Measurements from ENCODE around the gene MAP2K1.

The MAP2K1 gene

GRCh38 chr15:66514586-66514985 is 127.9 kb downstream of the MAP2K1 start:
- Histone ChIP-seq H3K23ac (ENCODE audit: low read length in 2 of 2) (no peak overlapping the region), H3K4ac (ENCODE audit: low read depth in 1 of 2, low read length in 2 of 2) (no peak overlapping the region)

DNA sequence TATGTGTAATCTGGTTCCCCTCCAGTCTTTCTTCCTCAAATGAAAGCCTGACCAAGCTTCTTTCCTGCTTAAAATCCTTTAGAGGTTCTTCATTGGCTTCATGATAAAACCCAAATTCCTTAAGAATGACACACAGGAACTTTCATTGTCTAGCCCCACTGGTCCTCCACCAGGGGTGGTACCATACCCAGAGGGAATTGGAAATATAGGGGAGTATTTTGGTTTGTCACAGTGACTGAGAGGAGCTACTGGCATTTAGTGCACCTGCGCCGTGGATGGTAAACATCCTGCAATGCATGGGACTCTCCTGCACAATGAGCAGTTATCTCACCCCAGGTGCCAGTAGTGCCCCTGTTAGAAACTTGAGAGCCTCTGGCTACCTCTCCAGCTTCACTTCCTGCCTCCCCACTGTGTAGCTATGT is 129.2 kb downstream of the MAP2K1 start:
- DNase-seq, result no peak
- Histone ChIP-seq H2BK5ac (ENCODE audit: low read depth, low read length, poor library complexity, severe bottlenecking) (no peak overlapping the region), H3K27ac (ENCODE audit: low read length, poor library complexity, severe bottlenecking) (no peak overlapping the region), H3K4me1 (ENCODE audit: control insufficient read depth, insufficient read depth, low read depth, low read length) (peaks cover 3% of the 10 kb centered on the region), H3K14ac (ENCODE audit: low read length in 2 of 2) (no peak overlapping the region), H2AFZ (ENCODE audit: low read depth, low read length) (no peak overlapping the region), H3K4me2 (ENCODE audit: low read length, poor library complexity, severe bottlenecking) (no peak overlapping the region), H3K23ac (ENCODE audit: low read length in 2 of 2) (no peak overlapping the region), H4K8ac (ENCODE audit: low read length) (no peak overlapping the region), H3K4me3 (ENCODE audit: insufficient read depth in 1 of 2, low read depth in 1 of 2, low read length in 2 of 2) (no peak overlapping the region), H2BK120ac (ENCODE audit: low read depth, low read length) (no peak overlapping the region), H2BK15ac (ENCODE audit: low read depth, poor library complexity, severe bottlenecking) (no peak overlapping the region), H3K27me3 (ENCODE audit: control insufficient read depth in 1 of 2, insufficient read depth in 1 of 2, low read length in 2 of 2) (no peaks in the 10 kb centered on the region), H3K79me1 (replicated peaks; ENCODE audit: low read length, poor library complexity, severe bottlenecking) (peaks cover 18% of the 10 kb centered on the region), H3K9me3 (ENCODE audit: control insufficient read depth, low read length) (no peaks in the 10 kb centered on the region), H3K18ac (ENCODE audit: low read depth in 1 of 2, low read length in 2 of 2) (no peak overlapping the region), H4K91ac (ENCODE audit: low read length) (no peak overlapping the region), H2AK5ac (ENCODE audit: low read length, severe bottlenecking) (no peak overlapping the region), H3K4ac (ENCODE audit: low read depth in 1 of 2, low read length in 2 of 2) (no peak overlapping the region), H3K9ac (ENCODE audit: low read length) (no peak overlapping the region), H2BK12ac (ENCODE audit: low read length in 2 of 2) (no peak overlapping the region), H3K36me3 (ENCODE audit: control insufficient read depth in 1 of 2, insufficient read depth in 2 of 2, low read depth in 1 of 2, low read length in 2 of 2) (peaks cover 18 to 42% of the 10 kb centered on the region in 2 experiments)
- WGBS, result 89% methylated on average over 2 of the region's 2 CpGs

More at GRCh38 chr15:66514586-66514985, 127.9 kb downstream of the MAP2K1 start:
- H3K14ac ChIP-seq (ENCODE audit: low read length in 2 of 2), result no peak overlapping the region
- peaks cover 3% of the 10 kb centered on the region for H3K4me1 ChIP-seq (ENCODE audit: control insufficient read depth, insufficient read depth, low read depth, low read length)
- no peak overlapping the region for H2BK15ac ChIP-seq (ENCODE audit: low read depth, poor library complexity, severe bottlenecking)
- no peak overlapping the region for H3K4me2 ChIP-seq (ENCODE audit: low read length, poor library complexity, severe bottlenecking)
- H3K9ac ChIP-seq (ENCODE audit: low read length), result no peak overlapping the region
- H3K4me3 ChIP-seq (ENCODE audit: insufficient read depth in 1 of 2, low read depth in 1 of 2, low read length in 2 of 2), result no peak overlapping the region
- H4K91ac ChIP-seq (ENCODE audit: low read length), result no peak overlapping the region
- H2BK120ac ChIP-seq (ENCODE audit: low read depth, low read length), result no peak overlapping the region
- H3K36me3 ChIP-seq (ENCODE audit: control insufficient read depth in 1 of 2, insufficient read depth in 2 of 2, low read depth in 1 of 2, low read length in 2 of 2), result peaks cover 15 to 44% of the 10 kb centered on the region in 2 experiments
- H2BK5ac ChIP-seq (ENCODE audit: low read depth, low read length, poor library complexity, severe bottlenecking), result no peak overlapping the region
- H2AFZ ChIP-seq (ENCODE audit: low read depth, low read length), result no peak overlapping the region
- H3K27ac ChIP-seq (ENCODE audit: low read length, poor library complexity, severe bottlenecking), result no peak overlapping the region
- H3K18ac ChIP-seq (ENCODE audit: low read depth in 1 of 2, low read length in 2 of 2), result no peak overlapping the region
- no peak overlapping the region for H2BK12ac ChIP-seq (ENCODE audit: low read length in 2 of 2)
- H3K27me3 ChIP-seq (ENCODE audit: control insufficient read depth in 1 of 2, insufficient read depth in 1 of 2, low read length in 2 of 2), result no peaks in the 10 kb centered on the region
- no peak overlapping the region for H4K8ac ChIP-seq (ENCODE audit: low read length)
- 97% methylated on average over 2 of the region's 3 CpGs for WGBS
- peaks cover 21% of the 10 kb centered on the region for H3K79me1 ChIP-seq (replicated peaks; ENCODE audit: low read length, poor library complexity, severe bottlenecking)
- DNase-seq, result no peak
- no peak overlapping the region for H2AK5ac ChIP-seq (ENCODE audit: low read length, severe bottlenecking)
- H3K9me3 ChIP-seq (ENCODE audit: control insufficient read depth, low read length), result no peaks in the 10 kb centered on the region

- H3K9me3 ChIP-seq (ENCODE audit: control insufficient read depth, low read length), result no peaks in the 10 kb centered on the region
- H3K4ac ChIP-seq (ENCODE audit: low read depth in 1 of 2, low read length in 2 of 2), result no peak overlapping the region
- no peak overlapping the region for H2AK5ac ChIP-seq (ENCODE audit: low read length, severe bottlenecking)
- no peak overlapping the region for H3K4me2 ChIP-seq (ENCODE audit: low read length, poor library complexity, severe bottlenecking)
- no peaks in the 10 kb centered on the region for H3K4me1 ChIP-seq (ENCODE audit: control insufficient read depth, insufficient read depth, low read depth, low read length)
- H3K9ac ChIP-seq (ENCODE audit: low read length), result no peak overlapping the region
- no peak overlapping the region for H3K27ac ChIP-seq (ENCODE audit: low read length, poor library complexity, severe bottlenecking)
- no peak overlapping the region for H2AFZ ChIP-seq (ENCODE audit: low read depth, low read length)
- H3K36me3 ChIP-seq (ENCODE audit: control insufficient read depth in 1 of 2, insufficient read depth in 2 of 2, low read depth in 1 of 2, low read length in 2 of 2), result peaks cover 12 to 56% of the 10 kb centered on the region in 2 experiments
- no peak for DNase-seq
- WGBS, result 100% methylated on average over 1 of the region's 3 CpGs
- peaks cover 7% of the 10 kb centered on the region for H3K79me1 ChIP-seq (replicated peaks; ENCODE audit: low read length, poor library complexity, severe bottlenecking)
- H3K14ac ChIP-seq (ENCODE audit: low read length in 2 of 2), result no peak overlapping the region
- no peak overlapping the region for H4K8ac ChIP-seq (ENCODE audit: low read length)
- H2BK12ac ChIP-seq (ENCODE audit: low read length in 2 of 2), result no peak overlapping the region
- no peak overlapping the region for H3K23ac ChIP-seq (ENCODE audit: low read length in 2 of 2)
- no peak overlapping the region for H2BK5ac ChIP-seq (ENCODE audit: low read depth, low read length, poor library complexity, severe bottlenecking)
- no peak overlapping the region for H3K18ac ChIP-seq (ENCODE audit: low read depth in 1 of 2, low read length in 2 of 2)
- H4K91ac ChIP-seq (ENCODE audit: low read length), result no peak overlapping the region
- no peak overlapping the region for H3K4me3 ChIP-seq (ENCODE audit: insufficient read depth in 1 of 2, low read depth in 1 of 2, low read length in 2 of 2)
- H2BK15ac ChIP-seq (ENCODE audit: low read depth, poor library complexity, severe bottlenecking), result no peak overlapping the region
- H2BK120ac ChIP-seq (ENCODE audit: low read depth, low read length), result no peak overlapping the region
- H3K27me3 ChIP-seq (ENCODE audit: control insufficient read depth in 1 of 2, insufficient read depth in 1 of 2, low read length in 2 of 2), result no peaks in the 10 kb centered on the region
Observed at GRCh38 chr15:66523926-66524325, 137.2 kb downstream of the MAP2K1 start.

- no peak overlapping the region for H3K4me3 ChIP-seq (ENCODE audit: insufficient read depth in 1 of 2, low read depth in 1 of 2, low read length in 2 of 2)
- H3K4me2 ChIP-seq (ENCODE audit: low read length, poor library complexity, severe bottlenecking), result no peak overlapping the region
- H4K91ac ChIP-seq (ENCODE audit: low read length), result no peak overlapping the region
- H3K23ac ChIP-seq (ENCODE audit: low read length in 2 of 2), result no peak overlapping the region
- H3K14ac ChIP-seq (ENCODE audit: low read length in 2 of 2), result no peak overlapping the region
- H3K18ac ChIP-seq (ENCODE audit: low read depth in 1 of 2, low read length in 2 of 2), result no peak overlapping the region
- no peak overlapping the region for H4K8ac ChIP-seq (ENCODE audit: low read length)
- H2BK12ac ChIP-seq (ENCODE audit: low read length in 2 of 2), result no peak overlapping the region
- no peak overlapping the region for H3K27ac ChIP-seq (ENCODE audit: low read length, poor library complexity, severe bottlenecking)
- no peak overlapping the region for H2AK5ac ChIP-seq (ENCODE audit: low read length, severe bottlenecking)
- no peak overlapping the region for H3K4ac ChIP-seq (ENCODE audit: low read depth in 1 of 2, low read length in 2 of 2)
- no peak overlapping the region for H2BK5ac ChIP-seq (ENCODE audit: low read depth, low read length, poor library complexity, severe bottlenecking)
- H3K79me1 ChIP-seq (replicated peaks; ENCODE audit: low read length, poor library complexity, severe bottlenecking), result peaks cover 7% of the 10 kb centered on the region
- DNase-seq, result no peak
- H3K9ac ChIP-seq (ENCODE audit: low read length), result no peak overlapping the region
- no peaks in the 10 kb centered on the region for H3K27me3 ChIP-seq (ENCODE audit: control insufficient read depth in 1 of 2, insufficient read depth in 1 of 2, low read length in 2 of 2)
- H2BK120ac ChIP-seq (ENCODE audit: low read depth, low read length), result no peak overlapping the region
- 98% methylated on average over 4 of the region's 4 CpGs for WGBS
- no peak overlapping the region for H2BK15ac ChIP-seq (ENCODE audit: low read depth, poor library complexity, severe bottlenecking)
- no peaks in the 10 kb centered on the region for H3K9me3 ChIP-seq (ENCODE audit: control insufficient read depth, low read length)
- no peak overlapping the region for H2AFZ ChIP-seq (ENCODE audit: low read depth, low read length)
- peaks cover 12 to 59% of the 10 kb centered on the region in 2 experiments for H3K36me3 ChIP-seq (ENCODE audit: control insufficient read depth in 1 of 2, insufficient read depth in 2 of 2, low read depth in 1 of 2, low read length in 2 of 2)
- H3K4me1 ChIP-seq (ENCODE audit: control insufficient read depth, insufficient read depth, low read depth, low read length), result no peaks in the 10 kb centered on the region
Observed at GRCh38 chr15:66524838-66525237, 138.1 kb downstream of the MAP2K1 start.

Data from mesenchymal stem cell (in vitro differentiated cells and primary cell).